Measurements from ENCODE around the gene SLC12A8. TPM values are rescaled to one million over a fixed set of nuclear protein-coding genes. Genes with fewer than 3 reads are reported as not detected.
A peak's percentile ranks its signal among the peaks of the same experiment; 100 is the strongest.

The SLC12A8 gene
- total and polyA plus RNA-seq, 2 experiments from 2014 or later = 3.1 to 3.4 TPM

DNA sequence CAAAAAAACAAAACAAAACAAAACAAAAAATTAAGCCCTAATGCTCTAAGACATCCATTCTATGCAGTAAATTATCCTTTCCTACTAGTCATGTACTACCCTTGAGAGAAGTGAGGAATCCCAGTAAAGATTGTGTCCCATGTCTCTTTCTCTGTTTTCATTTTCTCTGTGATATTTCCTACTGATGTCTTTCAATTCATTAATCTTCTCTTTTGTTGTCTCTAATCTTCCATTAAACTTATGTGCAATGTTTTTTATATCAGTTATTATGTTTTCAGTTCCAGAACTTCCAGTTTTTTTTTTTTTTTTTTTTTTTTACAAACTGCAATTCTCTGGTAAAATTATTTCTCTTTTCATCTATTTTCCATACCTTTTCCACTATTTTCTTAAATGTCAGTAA, 44.1 kb upstream of the SLC12A8 start:
- no peaks in the 10 kb centered on the region for H3K27me3 ChIP-seq
- H3K4me1 ChIP-seq (ENCODE audit: low read depth) = peaks cover 3% of the 10 kb centered on the region
- peaks cover 2% of the 10 kb centered on the region for H3K9me3 ChIP-seq (ENCODE audit: low read depth)
- TF ChIP-seq, protein P1, sequence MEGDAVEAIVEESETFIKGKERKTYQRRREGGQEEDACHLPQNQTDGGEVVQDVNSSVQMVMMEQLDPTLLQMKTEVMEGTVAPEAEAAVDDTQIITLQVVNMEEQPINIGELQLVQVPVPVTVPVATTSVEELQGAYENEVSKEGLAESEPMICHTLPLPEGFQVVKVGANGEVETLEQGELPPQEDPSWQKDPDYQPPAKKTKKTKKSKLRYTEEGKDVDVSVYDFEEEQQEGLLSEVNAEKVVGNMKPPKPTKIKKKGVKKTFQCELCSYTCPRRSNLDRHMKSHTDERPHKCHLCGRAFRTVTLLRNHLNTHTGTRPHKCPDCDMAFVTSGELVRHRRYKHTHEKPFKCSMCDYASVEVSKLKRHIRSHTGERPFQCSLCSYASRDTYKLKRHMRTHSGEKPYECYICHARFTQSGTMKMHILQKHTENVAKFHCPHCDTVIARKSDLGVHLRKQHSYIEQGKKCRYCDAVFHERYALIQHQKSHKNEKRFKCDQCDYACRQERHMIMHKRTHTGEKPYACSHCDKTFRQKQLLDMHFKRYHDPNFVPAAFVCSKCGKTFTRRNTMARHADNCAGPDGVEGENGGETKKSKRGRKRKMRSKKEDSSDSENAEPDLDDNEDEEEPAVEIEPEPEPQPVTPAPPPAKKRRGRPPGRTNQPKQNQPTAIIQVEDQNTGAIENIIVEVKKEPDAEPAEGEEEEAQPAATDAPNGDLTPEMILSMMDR (IDR thresholded peaks at IDR 0.05; ENCODE audit: low read depth, low read length) = no peak
- no peak for DNase-seq (ENCODE audit: low read depth in 1 of 2, low spot score in 1 of 2)
- H3K4me3 ChIP-seq = no peak overlapping the region
- H3K36me3 ChIP-seq = peaks cover 3% of the 10 kb centered on the region
- no peak overlapping the region for H3K27ac ChIP-seq

DNA sequence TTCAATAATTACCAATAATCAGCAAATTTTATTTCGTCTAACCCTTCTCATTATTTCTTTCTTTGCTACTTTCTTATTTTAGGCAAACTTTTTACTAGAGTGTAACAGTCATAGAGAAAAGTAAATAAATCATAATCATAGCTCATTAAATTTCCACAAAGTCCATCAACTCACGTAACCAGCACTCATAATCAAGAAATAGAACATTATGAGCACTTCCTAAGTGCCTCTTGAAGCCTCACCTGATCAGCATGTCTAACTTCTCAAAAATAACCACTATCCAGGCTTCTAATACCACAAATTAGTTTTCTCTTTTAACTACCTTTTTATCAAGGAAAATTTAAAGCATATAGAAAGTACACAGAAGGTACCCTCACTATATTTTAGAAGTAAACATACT, 38.4 kb upstream of the SLC12A8 start:
- Histone ChIP-seq H3K9me3 (ENCODE audit: low read depth) (no peaks in the 10 kb centered on the region), H3K4me1 (ENCODE audit: low read depth) (peaks cover 3% of the 10 kb centered on the region), H3K27me3 (no peaks in the 10 kb centered on the region), H3K27ac (no peak overlapping the region), H3K36me3 (peaks cover 3% of the 10 kb centered on the region), H3K4me3 (no peak overlapping the region)
- TF ChIP-seq, protein P1 (IDR thresholded peaks at IDR 0.05; ENCODE audit: low read depth, low read length) = no peak
- no peak for DNase-seq (ENCODE audit: low read depth in 1 of 2, low spot score in 1 of 2)

DNA sequence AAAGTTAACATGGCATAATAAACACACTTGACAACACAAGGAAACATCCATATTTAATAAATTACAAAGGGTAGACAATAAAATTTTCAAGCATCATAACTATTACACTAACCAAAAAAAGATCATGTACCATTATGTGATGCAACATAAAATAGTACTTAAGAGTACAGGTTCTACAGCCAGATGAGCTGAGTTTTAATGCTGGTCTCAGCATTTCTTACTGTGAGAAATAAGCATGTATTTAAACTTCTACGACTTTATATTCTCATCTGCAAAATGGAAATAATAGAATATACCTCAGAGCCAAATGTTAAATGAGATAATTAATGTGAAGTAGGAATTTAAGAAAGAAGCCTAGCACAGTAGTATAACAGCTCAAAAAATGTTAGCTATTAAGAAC, 33.7 kb upstream of the SLC12A8 start:
- Histone ChIP-seq H3K36me3 (no peaks in the 10 kb centered on the region), H3K4me1 (ENCODE audit: low read depth) (peaks cover 12% of the 10 kb centered on the region), H3K4me3 (no peak overlapping the region), H3K27ac (no peak overlapping the region), H3K27me3 (no peaks in the 10 kb centered on the region), H3K9me3 (ENCODE audit: low read depth) (no peaks in the 10 kb centered on the region)
- no peak for DNase-seq (ENCODE audit: low read depth in 1 of 2, low spot score in 1 of 2)
- TF ChIP-seq, protein P1 (IDR thresholded peaks at IDR 0.05; ENCODE audit: low read depth, low read length) = no peak

DNA sequence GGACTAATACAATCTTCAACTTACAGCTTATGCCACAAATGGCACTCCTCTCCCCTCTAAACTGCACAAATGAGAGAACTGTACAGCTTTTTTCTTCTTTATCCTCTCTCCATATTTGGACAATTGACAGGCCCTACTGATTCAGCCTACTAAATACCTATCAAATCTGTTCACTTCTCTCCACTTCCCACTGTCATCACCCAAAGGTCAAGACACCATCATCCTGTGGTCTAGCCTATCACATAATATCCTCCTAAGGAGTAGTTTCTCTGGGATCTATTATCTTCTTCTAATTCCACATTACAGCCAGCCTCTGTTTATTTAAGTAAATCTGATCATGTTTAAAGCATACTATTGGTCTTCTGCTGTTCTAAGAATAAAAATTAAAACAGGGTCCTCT, 33.0 kb upstream of the SLC12A8 start:
- H3K4me1 ChIP-seq (ENCODE audit: low read depth) = peaks cover 12% of the 10 kb centered on the region
- no peaks in the 10 kb centered on the region for H3K36me3 ChIP-seq
- H3K27me3 ChIP-seq = no peaks in the 10 kb centered on the region
- DNase-seq (ENCODE audit: low read depth in 1 of 2, low spot score in 1 of 2) = peak in 1 of 2 donors; percentile 13
- H3K27ac ChIP-seq = no peak overlapping the region
- no peaks in the 10 kb centered on the region for H3K9me3 ChIP-seq (ENCODE audit: low read depth)
- no peak overlapping the region for H3K4me3 ChIP-seq
- TF ChIP-seq, protein P1 (IDR thresholded peaks at IDR 0.05; ENCODE audit: low read depth, low read length) = no peak

DNA sequence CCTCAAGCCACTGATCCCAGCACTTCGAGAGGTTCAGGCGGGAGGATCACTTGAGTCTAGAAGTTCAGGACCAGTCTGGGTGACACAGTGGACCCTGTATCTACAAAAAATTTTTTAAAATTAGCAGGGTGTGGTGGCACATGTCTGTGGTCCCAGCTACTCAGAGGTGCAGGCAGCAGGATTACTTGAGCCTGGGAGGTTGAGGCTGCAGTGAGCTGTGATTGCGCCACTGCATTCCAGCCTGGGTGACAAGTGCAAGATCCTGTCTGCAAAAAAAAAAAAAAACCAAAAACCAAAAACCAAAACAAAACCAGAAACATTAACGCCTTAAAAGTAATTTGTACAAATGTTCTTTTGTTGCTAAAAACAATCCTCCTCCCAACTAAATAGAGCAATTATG, 27.9 kb upstream of the SLC12A8 start:
- no peak overlapping the region for H3K4me3 ChIP-seq
- no peaks in the 10 kb centered on the region for H3K9me3 ChIP-seq (ENCODE audit: low read depth)
- no peak overlapping the region for H3K27ac ChIP-seq
- peak in 1 of 2 donors; percentile 41 for DNase-seq (ENCODE audit: low read depth in 1 of 2, low spot score in 1 of 2)
- no peaks in the 10 kb centered on the region for H3K27me3 ChIP-seq
- TF ChIP-seq, protein P1 (IDR thresholded peaks at IDR 0.05; ENCODE audit: low read depth, low read length) = no peak
- no peaks in the 10 kb centered on the region for H3K36me3 ChIP-seq
- H3K4me1 ChIP-seq (ENCODE audit: low read depth) = peaks cover 3% of the 10 kb centered on the region

DNA sequence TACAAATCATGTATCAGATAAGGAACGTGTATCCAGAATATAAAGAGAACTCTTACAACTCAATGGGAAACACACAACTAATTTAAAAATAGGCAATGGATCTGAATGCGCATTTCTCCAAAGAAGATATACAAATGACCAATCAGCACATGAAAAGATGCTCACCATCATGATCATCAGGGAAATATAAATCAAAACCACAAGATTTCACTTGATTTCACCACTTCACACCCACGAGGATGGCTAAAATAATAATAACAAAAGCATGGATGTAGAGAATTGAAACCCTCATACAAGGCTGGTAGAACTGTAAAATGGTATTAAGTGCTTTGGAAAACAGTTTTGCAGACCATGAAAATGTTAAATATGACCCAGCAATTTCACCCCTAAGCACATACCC, 26.7 kb upstream of the SLC12A8 start:
- H3K4me3 ChIP-seq = no peak overlapping the region
- H3K4me1 ChIP-seq (ENCODE audit: low read depth) = no peaks in the 10 kb centered on the region
- H3K27me3 ChIP-seq = no peaks in the 10 kb centered on the region
- H3K36me3 ChIP-seq = no peaks in the 10 kb centered on the region
- no peak for DNase-seq (ENCODE audit: low read depth in 1 of 2, low spot score in 1 of 2)
- TF ChIP-seq, protein P1 (IDR thresholded peaks at IDR 0.05; ENCODE audit: low read depth, low read length) = no peak
- no peaks in the 10 kb centered on the region for H3K9me3 ChIP-seq (ENCODE audit: low read depth)
- H3K27ac ChIP-seq = no peak overlapping the region

Measured in cardiac muscle cell (in vitro differentiated cells and primary cell).